ENCODE results near the gene FCER2. TPM values are rescaled to one million over a fixed set of nuclear protein-coding genes. Genes with fewer than 3 reads are reported as not detected.

Gene FCER2
- total and polyA plus RNA-seq, 2 of the 13 experiments (the other 11 are each of a cell fraction or from before 2014, with no cell fraction given): not detected

DNA sequence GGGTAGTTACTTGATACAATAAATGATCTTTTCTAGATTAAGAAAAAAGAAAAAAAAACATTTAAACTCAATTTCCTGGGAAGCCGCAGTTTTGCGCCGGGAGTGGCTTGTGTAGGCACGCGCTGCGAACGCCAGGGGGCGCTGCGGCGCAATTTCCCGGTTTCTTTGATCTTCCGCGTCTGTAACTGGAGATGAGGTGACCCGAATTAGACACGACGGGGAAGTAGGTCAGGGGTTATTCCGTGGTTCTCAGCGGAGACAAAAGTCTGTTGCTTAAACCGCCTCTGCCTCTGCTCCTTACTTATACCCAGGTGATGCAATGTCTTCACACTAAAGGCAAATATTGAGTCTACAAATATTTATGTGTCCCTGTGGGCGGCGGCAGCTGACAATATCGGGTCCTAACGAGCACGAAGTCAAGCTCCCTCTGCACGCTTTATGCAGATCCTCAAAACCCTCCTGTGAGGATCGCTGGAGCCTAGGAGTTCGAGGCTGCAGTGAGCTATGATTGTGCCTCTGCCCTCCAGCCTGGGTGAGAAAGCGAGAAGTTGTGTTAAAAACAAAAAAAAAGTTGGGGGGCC, 49.8 kb downstream of the FCER2 start (continued):
- TF ChIP-seq CENPT (CRISPR knock-in tag; IDR thresholded peaks at IDR 0.05; ENCODE audit: low read depth): no peak
- no peak for TF ChIP-seq SCMH1 (CRISPR knock-in tag; IDR thresholded peaks at IDR 0.05; ENCODE audit: borderline replicate concordance)
- peak in 1 of 2 experiments; percentile 89; a peak in 2 of 4 replicates for TF ChIP-seq KLF16 (CRISPR knock-in tag; IDR thresholded peaks at IDR 0.05)
- TF ChIP-seq PATZ1 (CRISPR knock-in tag; IDR thresholded peaks at IDR 0.05): peak; percentile 74
- peak; percentile 96 for TF ChIP-seq RARA (CRISPR knock-in tag; IDR thresholded peaks at IDR 0.05)
- TF ChIP-seq ISL2 (CRISPR knock-in tag; IDR thresholded peaks at IDR 0.05): peak; percentile 89
- peak; percentile 47; the same call in 1 of the 2 replicates for TF ChIP-seq GFI1 (CRISPR knock-in tag; IDR thresholded peaks at IDR 0.05; ENCODE audit: borderline replicate concordance)
- TF ChIP-seq ZNF780A (CRISPR knock-in tag; IDR thresholded peaks at IDR 0.05): 0 out of 2 replicates have a peak, but pooled peaks have one; percentile 31
- peak; percentile 75 for TF ChIP-seq TARDBP (CRISPR knock-in tag; IDR thresholded peaks at IDR 0.05)
- no peak for TF ChIP-seq ATF7-NPFF (CRISPR knock-in tag; IDR thresholded peaks at IDR 0.05; ENCODE audit: low read depth)
- no peak for TF ChIP-seq ZNF484 (CRISPR knock-in tag; IDR thresholded peaks at IDR 0.05; ENCODE audit: borderline replicate concordance, low read depth)
- peak; percentile 92 for TF ChIP-seq NCOA2 (CRISPR knock-in tag; IDR thresholded peaks at IDR 0.05)
- TF ChIP-seq, protein P1, sequence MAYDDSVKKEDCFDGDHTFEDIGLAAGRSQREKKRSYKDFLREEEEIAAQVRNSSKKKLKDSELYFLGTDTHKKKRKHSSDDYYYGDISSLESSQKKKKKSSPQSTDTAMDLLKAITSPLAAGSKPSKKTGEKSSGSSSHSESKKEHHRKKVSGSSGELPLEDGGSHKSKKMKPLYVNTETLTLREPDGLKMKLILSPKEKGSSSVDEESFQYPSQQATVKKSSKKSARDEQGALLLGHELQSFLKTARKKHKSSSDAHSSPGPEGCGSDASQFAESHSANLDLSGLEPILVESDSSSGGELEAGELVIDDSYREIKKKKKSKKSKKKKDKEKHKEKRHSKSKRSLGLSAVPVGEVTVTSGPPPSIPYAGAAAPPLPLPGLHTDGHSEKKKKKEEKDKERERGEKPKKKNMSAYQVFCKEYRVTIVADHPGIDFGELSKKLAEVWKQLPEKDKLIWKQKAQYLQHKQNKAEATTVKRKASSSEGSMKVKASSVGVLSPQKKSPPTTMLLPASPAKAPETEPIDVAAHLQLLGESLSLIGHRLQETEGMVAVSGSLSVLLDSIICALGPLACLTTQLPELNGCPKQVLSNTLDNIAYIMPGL (CRISPR knock-in tag; IDR thresholded peaks at IDR 0.05; ENCODE audit: borderline replicate concordance in 1 of 2, low read depth in 1 of 2): peak; percentile 54 to 65; a peak in 2 of 4 replicates
- peak; percentile 40; the same call in 1 of the 2 replicates for TF ChIP-seq ZNF746 (CRISPR knock-in tag; IDR thresholded peaks at IDR 0.05)
- 0 out of 2 replicates have a peak, but pooled peaks have one; percentile 40 for TF ChIP-seq ZBTB4 (CRISPR knock-in tag; IDR thresholded peaks at IDR 0.05; ENCODE audit: borderline replicate concordance)
- no peak for TF ChIP-seq ZNF781 (CRISPR knock-in tag; IDR thresholded peaks at IDR 0.05; ENCODE audit: borderline replicate concordance, not compliant biosample characterization)
- TF ChIP-seq RFX1 (IDR thresholded peaks at IDR 0.05): no peak
- TF ChIP-seq ZSCAN5A (CRISPR knock-in tag; IDR thresholded peaks at IDR 0.05; ENCODE audit: borderline replicate concordance): no peak
- TF ChIP-seq NR2C2 (CRISPR knock-in tag; IDR thresholded peaks at IDR 0.05; ENCODE audit: borderline replicate concordance): peak; percentile 85
